Gastroesophageal sphincter (tissue), 3 donors: Measurements from ENCODE around the gene S1PR4.

ENCODE experiments used
- CTCF ChIP-seq, 4 experiments: fragments of 200-600 bp in 2 of 4; fragments of 450-650 bp in 2 of 4; sonication (generic) in 1 of 4; IDR thresholded peaks; one replicate each; pipeline ENCODE4 v1.5.1; 2017 to 2019; ENCODE audit warnings: antibody characterized with exemption in 4 of 4, mild to moderate bottlenecking in 2 of 4, moderate library complexity in 2 of 4
- POLR2A ChIP-seq, 2 donors: fragments of 450-650 bp; IDR thresholded peaks; one replicate each; pipeline ENCODE4 v1.6.1; 2017; ENCODE audit warnings: antibody characterized with exemption in 2 of 2, mild to moderate bottlenecking in 2 of 2, moderate library complexity in 1 of 2

DNA sequence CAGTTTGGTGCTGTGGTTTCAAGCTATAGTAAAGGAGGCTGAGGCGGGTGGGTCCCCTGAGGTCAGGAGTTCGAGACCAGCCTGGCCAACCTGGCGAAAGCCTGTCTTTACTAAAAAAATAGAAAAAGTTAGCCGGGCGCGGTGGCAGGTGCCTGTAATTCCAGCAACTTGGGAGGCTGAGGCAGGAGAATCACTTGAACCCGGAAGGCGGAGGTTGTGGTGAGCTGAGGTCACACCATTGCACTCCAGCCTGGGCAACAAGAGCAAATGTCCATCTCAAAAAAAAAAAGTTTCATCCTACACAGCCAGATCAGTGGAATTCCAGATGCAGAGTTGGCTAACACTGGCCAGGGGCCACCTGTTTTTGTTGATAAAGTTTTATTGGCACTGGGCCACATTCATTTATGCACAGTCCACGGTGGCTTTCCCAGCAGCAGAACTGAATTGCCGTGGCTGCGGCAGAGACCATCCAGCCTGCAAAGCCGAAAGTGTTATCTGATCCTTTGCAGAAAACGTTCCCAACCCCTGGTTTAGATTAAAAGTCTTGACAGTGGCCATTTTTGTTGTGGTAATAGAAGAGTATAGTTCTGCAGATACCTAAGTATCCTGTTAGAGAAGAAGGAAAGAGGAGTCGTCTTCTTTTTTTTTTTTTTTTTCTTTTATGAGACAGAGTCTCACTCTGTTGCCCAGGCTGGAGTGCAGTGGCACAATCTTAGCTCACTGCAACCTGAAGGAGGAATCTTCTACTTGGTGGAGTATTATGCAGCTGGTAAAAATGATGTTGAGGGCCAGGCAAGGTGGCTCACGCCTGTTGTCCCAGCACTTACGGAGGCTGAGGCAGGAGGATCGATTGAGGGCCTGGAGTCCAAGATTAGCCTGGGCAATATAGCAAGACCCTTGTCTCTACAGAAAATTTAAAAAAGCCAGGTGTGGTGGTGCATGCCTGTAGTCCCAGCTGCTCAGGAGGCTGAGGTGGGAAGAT is 15.8 kb downstream of the S1PR4 start:
- no peak for TF ChIP-seq POLR2A (IDR thresholded peaks at IDR 0.05)
- TF ChIP-seq CTCF (IDR thresholded peaks at IDR 0.05), result no peak
